LHCN-M2 (cell line): ENCODE results near the gene IL11RA. TPM values are rescaled to one million over a fixed set of nuclear protein-coding genes. Genes with fewer than 3 reads are reported as not detected.
A peak's percentile ranks its signal among the peaks of the same experiment; 100 is the strongest.

Source experiments
- DNase-seq: peaks from one replicate; pipeline ENCODE4 v3.0.0-alpha.2; 2012; ENCODE audit warnings: low read depth
- total RNA-seq: library from RNA; depleted of rRNA; stranded (reverse); fragments of >200 nt; gene quantifications from 2 replicates; pipeline ENCODE4 v1.2.3, GENCODE V29; 2014

Gene IL11RA
- total RNA-seq, 1 experiment from 2014 or later: 15.7 TPM

DNA sequence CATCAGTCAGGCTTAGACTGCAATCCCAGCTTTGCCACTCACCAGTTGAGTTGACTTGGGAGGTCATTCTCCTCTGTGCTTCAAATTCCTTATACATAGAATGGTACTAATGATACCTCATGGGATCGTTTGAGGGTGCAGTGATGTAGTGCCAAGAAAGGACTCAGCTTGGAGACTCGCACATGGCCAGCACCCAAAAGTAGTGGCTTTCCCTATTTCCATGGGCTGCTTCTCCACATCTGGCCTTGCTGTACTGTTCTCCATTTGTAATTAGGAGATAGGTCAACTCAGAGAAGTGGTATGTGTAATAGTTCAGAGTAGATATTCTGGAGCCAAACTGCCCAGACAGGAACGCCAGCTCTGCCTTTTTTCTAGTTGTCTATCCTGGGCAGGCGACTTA, 33.6 kb downstream of the IL11RA start:
- no peak for DNase-seq

DNA sequence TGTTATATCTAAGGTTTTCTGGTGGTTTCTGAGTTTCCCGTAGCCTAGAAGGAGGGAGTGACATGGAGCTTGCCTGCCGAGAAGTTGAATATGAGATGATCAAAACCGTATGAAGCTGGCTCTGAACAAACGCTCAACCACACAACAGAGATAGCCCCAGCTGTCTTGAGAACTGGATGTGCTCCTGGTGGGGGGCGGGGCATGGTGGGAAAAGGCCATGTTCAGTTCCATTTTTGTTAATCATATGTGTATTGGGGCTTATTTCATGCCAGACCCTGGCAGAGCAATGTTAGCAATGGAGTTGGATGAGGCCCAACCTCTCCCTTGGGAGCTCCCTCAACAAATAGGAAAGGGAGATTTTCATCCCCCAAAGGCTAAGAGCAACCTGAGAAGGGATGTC, 34.2 kb downstream of the IL11RA start:
- DNase-seq: no peak

DNA sequence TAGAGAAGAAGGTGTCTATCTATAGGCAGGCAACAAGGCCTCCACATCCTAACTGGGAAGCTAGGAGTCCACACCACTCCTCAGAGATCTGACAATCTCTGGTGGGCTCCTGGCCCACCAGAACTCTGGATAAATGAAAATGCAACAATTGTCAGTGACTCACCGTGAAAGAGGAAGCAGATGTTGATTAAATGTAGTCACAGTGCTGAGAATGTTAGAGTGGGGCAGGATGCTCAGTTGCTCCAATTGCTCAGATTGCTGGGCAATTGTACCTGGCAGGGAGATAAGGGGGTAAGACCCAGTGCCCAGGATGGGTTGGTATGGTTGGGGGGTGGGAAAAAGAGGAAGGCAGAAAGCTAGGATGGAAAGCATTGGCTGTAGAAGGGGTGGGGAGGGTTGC, 34.7 kb downstream of the IL11RA start:
- DNase-seq: no peak

DNA sequence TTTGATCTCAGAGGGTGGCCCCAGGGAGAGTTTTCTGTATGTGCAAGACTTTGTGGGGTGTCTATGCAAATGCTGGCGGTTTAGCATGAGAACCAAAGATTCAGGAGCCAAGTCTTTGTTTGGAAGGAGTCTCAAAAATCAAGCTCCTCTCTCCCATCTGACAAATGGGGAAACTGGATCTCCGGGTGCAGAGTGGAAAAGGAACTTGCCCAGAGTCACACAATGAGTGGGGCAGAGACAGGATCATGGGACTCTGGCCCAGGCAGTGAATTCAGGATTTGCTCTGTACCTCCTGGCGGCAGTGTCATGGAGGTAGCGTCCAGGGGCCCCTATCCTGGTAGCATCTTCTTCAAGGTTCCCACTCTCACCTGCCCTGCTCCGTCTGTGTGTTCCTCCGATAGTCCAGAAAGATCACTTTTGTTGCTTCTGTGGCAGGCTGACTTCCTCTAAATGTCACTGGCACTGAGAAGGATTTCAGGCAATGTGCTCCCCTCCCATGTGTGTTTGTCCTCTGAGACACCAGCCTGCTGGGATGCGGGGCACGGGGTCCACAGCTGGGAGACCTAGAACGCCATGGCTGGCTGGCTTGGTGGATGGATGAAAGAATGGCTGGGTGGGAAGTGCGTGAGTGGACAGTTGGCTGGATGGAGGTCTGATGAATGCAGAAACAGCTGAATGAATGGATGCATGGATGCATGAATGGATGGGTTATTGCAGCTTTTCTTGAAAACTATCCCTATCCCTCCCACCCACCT, 35.5 kb downstream of the IL11RA start:
- no peak for DNase-seq

DNA sequence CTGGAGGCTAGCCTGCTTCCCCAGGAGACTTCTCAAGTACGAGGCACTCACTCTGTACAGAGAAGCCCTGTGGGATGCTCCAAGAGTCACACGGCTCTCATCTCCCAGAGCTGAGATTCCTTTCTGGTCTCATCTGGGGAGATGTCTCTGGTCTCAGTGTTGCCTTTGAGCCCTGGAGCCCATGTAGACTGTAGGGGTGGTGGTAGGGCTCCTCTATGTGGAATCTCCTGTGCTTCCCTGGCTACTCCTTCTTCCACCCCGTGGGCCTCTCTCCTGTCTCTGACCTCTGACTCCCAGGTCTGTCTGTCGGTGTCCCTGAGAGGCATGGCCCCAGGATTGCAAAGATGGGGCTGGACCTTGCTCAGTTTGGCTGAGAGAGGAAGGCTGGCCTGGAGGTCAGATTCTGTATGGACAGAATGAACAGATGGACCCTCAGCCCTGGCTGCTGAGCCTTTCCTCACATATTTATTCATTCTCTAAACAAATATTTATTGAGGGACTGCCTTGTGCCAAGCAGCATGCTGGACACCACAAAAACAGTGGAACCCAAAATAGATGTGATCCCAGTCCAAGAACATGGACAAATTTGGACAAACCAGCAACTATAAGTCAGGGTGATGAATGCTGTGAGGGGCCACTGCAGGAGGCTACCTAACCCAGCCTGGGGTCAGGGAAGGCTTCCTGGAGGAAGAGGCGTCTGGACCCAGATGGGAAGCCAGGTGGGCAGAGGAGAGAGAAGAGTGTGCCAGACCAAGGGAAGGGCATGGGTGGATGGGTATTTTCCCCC, 36.5 kb downstream of the IL11RA start:
- DNase-seq: no peak

GRCh38 chr9:34689116-34689470, 37.1 kb downstream of the IL11RA start:
- DNase-seq: no peak

DNA sequence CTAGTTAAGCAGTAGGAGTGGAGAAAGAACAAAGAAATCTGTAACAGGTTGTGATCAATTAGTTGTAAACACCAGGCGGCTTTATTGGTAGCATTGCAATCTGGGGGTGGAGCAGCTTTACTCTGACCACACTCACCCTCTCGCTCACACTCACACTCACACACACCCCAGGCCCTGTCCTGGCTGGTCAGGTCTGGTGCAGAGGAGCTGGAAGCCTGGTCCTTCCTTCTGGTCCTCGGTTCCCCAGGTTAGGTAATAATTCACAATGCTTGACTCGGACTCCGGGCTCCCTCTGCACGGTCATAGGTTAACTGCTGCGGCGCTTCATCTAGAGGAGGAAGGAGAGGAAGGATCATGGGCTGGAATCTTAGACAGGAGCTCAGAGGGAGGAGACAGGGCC, 37.5 kb downstream of the IL11RA start:
- DNase-seq: no peak

DNA sequence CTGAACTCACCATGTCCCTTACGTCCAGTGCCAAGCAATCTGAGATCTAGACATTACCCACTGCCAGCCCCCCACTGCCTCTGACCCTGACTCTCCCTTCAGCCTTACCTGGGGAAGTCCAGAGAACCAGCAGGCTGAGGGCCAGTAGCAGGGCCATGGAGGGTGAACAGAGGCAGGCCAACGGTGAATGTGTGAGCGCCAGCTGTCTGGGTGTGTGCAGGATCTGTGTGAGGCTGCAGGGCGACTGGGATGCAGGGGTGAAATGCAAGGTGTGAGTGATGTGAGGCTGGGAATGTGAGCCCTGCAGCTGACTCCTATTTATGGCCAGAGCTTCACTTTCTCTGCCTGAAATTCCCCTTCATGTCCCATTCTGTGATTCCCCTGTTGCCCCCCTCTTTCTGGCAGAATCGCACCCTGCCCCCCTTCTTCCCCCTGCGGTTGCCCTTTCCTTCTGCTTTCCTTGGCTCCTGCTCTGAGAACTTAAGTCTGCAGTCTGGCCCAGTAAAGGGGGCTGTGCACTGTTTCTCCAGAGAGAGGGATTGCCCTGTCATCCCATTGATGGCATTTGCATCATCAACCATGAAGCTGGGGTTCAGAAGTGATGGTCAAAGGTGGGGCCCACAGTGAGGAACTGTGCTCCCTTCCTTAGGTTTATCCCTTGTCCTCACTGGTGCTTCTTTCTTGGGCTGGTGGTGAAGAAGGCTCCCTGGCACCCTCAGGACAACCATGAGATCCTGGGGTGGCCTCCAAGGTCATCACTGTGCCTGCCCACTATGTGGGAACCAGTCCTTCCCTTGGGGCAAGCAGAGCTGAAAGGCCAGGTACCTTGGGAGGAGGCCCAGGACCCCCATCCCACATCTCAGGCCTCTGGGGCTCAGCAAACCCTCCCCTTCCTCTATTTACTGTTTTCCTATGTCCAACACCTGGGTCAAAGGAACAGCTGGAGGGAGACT, 39.3 kb downstream of the IL11RA start, which contains the start of gene CCL19:
CCL19 (minus strand) TSS at position 294 of the 953 bp plus-strand sequence; CDS start at position 157, 137 bp downstream.
- no peak for DNase-seq

GRCh38 chr9:34691936-34692315, 39.9 kb downstream of the IL11RA start:
- DNase-seq: no peak

- DNase-seq: no peak
These were observed 41.6 kb downstream of the IL11RA start for GRCh38 chr9:34693560-34693959.

GRCh38 chr9:34694811-34695210, 42.8 kb downstream of the IL11RA start:
- no peak for DNase-seq

DNA sequence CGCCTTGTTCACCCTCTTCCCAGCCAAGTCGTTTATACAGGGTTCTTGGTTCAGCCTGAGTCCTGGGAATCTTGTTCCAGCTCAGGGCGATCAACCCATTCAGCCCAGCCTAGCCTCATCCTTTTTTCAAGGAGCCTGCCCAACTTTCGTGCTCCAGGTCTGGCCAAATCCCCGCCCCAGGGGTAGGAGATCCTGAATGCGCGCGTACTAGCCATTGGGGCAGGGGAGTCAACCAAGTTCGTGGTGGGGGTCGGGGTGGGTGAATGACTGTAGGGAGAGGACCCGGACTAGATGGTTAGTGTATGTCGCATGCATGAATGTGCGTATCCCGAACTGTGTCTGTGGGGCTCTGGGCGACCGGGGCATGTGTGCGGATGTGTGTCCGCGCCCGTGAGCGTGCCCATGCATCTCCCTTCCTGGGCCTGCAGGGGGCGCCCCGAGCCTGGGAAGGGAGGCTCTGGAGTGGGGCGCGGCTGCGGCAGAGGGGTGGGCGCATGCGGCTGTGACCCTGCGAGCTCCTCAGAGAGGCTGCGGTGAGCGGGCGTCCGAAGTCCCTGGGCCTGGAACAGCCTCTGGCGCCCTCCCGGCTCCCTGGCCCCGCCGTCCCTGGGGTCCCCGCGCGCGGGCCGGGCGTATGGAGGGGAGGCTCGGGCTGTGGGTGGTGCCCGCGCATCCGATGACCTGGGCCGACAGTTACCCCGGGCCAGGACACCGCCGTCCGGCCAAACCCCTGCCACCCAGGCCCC, 49.2 kb downstream of the IL11RA start:
- DNase-seq: peak; percentile 53

GRCh38 chr9:34701769-34702736, 50.1 kb downstream of the IL11RA start:
- peak; percentile 64 for DNase-seq

DNA sequence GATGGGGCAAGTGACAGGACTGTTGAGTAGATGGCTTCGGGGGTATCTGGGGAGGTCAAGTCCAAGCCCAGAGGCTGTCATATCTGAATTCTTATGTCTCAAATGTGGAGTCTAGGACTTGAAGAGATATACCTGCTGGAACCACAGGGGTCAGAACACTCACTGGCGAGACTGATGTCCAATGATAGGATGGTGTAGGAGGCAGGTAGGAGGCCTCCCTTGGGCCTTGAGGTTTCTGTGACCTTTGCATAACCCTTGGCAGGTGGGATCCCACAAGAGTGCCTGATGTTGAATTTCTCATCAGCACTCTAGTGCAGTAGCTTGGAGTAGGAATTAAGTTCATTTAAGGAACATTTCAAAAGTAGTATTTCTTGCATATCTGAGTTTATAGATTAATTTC, 55.1 kb downstream of the IL11RA start:
- DNase-seq: no peak

DNA sequence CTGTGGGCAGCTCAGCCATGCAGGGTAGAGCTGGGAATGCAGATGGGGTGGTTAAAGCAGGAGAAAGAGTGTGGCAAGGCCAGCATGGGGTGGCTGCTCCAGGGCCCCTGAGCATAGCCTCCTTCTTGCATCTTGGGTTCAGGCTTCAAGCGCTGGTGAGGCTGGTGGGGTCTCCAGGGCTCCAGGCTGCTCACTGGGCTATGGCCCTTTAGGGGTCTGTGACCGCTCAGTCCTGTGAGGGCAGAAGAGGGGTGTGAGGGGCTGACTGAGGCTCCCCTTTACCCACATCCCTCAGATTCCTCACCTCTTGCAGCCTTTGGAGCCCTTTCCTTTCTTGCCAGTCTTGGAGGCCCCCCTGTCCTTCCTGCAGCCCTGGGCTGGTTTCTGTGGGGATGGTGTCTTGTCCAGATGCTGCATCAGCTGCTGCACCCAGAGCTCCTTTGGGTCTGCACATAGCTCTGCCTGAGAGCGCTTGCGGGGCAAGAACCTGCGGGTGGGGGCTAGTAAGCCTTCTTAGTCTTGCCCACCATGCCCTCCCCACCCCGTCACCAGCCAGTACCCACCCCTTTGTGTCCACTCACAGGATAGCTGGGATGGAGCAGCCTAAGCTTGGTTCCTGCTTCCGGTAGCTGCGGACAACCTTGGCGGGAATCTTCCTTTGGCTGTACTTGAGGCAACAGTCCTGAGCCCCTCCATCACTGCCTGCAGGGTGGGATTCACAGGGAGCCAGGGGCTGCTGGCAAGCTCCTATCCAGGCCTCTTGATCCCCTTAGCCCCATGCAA, 57.4 kb downstream of the IL11RA start:
- no peak for DNase-seq

GRCh38 chr9:34710023-34710422, 58.0 kb downstream of the IL11RA start, which contains the start of gene CCL21:
CCL21 (minus strand) TSS chr9:34710136; CDS start chr9:34710066, 70 bp downstream.
- DNase-seq: peak; percentile 18
